HG02759 (cell line): ENCODE measurements around the gene ASCC1.
"Not testable (repeated sequence)": the region's sequence is repeated elsewhere in the genome, so short reads cannot be mapped to it uniquely, and the experiment has no call there.

ENCODE experiments used
- ATAC-seq: cut with Tn5 transposase; IDR thresholded peaks from one replicate; pipeline ENCODE4 v1.9.1; 2021; ENCODE audit warnings: mild to moderate bottlenecking, moderate library complexity; ENCODE audit not compliant: unreplicated experiment

ASCC1 gene

DNA sequence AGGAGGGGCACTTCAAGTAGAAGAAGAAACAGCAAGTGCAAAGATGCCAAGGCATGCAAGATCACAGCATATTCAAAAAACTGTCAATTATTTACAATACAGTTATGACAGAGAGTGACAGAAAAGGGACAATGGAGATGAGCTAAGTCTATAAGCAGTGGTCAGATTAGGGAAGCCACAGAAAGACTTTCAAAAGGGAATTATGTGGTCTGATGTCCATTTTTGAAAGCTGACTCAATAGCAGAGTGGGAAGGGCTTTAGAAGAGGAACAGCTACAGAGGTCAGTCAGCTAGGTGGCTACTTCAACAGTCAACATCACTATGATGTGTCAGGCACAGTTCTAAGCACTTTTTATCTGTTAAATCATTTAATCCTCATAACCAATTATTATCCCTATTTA is 82.6 kb downstream of the ASCC1 start:
- peak; percentile 86 for ATAC-seq

DNA sequence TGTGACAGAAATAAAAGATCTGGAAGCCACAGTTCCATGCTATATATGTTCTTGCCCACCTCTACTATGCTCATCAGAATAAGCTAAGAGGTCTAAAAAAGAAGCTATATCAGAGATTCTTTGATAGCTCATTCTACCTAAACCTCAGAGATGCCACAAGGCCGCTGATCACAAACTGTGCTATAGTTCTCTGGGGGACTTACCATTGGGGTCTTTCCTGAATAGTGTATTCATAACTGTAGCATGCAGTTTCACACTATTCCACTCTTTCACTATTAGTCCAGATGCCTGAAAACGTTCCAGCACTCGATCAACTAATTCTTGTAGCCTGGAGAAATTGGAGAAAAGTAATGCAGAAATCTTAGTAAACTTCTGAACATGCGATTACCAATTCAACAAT is 83.2 kb downstream of the ASCC1 start:
- peak; percentile 27 for ATAC-seq

- ATAC-seq = no peak
Measured at GRCh38 chr10:72127571-72127970, 88.5 kb downstream of the ASCC1 start.

DNA sequence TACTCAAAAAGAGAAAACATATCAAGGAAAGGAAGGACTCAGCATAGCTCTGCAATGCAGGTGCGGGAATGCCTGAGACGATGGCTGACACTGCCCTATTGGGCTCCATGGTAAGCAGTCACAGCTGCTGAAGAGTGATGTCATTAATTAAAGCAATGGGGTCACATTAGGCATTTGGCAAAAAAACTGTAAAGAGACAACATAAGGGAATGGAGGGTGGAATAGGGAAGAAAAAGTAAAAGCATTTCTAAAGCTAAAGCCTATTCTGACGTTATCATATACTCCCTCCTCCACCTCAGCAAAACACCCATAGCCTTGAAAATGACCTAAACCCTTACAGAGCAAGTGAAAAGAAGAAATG is 89.2 kb downstream of the ASCC1 start:
- ATAC-seq = no peak

- no peak for ATAC-seq
Measured at GRCh38 chr10:72126184-72126871, 89.7 kb downstream of the ASCC1 start.

DNA sequence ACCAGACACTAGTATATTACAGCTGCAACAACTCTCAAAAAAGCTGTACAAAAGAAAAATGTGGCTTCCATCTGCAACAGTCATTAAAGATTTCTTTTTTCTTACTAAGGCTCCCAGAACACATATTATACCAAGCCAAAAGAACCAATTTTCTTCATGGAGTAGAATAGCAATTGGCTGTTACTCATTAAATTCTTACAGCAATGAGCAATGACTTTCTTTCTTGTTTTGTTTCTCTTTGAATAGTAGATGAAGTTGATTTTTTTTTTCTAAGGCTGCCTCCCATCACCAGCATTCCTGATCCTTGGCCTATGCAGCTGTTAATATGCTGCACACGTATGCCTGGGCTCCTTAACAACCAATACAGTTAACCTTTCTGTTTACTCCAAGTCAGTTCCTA is 91.1 kb downstream of the ASCC1 start:
- ATAC-seq = no peak

DNA sequence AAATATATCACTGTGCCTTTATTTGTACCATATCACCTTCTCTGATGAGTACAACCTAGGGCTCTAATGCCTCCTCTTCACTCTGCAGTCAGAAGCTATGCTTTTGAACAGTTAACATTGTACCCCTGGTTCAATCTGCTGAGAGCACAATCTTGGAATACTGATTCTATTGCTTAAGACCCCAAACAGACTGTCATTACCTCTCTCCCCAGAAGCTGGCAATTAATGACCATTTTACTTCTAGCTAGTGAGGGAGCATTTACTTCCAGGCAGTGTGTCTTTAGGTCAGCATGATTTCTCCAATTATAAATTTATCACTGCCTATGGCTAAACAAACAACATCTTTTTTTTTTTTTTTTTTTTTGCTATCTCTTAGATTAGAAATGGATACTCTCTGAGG is 91.7 kb downstream of the ASCC1 start:
- no peak for ATAC-seq

GRCh38 chr10:72123616-72124015 is 92.5 kb downstream of the ASCC1 start:
- no peak for ATAC-seq

GRCh38 chr10:72122221-72122620 is 93.9 kb downstream of the ASCC1 start:
- ATAC-seq = no peak

DNA sequence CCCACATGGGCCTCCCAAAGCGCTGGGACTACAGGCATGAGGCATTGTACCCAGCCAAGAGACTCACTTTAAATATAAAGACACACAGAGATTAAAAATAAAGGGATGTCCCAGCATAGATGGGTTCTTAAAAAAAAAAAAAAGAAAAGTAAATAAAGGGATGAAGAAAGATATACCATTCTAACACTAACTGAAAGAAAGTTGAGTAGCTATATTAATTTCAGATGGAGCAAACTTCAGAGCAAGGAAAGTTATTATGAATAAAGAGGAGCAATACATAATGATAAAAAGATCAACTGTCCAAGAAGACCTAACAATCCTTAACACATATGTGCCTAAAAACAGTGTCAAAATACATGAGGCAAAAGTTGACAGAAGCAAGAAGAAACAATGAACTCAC is 94.7 kb downstream of the ASCC1 start:
- ATAC-seq = no peak

DNA sequence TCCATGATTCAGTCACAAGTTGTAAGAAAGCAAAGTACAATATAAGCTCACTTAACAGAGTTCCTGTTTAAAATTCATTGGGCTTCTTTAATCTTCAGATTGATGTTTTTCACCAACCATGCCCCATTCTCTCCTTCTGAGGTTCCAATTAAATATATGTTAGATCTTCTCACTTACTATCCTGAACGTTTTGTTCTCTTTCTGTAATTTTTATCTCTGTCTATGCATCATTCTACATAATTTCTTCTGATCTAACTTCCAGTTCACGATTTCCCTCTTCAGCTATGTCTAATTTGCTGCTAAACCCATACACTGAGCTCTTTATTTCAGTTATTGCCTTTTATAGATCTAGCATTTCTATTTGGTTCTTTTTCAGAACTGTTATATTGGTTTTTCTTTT is 99.7 kb downstream of the ASCC1 start:
- no peak for ATAC-seq

DNA sequence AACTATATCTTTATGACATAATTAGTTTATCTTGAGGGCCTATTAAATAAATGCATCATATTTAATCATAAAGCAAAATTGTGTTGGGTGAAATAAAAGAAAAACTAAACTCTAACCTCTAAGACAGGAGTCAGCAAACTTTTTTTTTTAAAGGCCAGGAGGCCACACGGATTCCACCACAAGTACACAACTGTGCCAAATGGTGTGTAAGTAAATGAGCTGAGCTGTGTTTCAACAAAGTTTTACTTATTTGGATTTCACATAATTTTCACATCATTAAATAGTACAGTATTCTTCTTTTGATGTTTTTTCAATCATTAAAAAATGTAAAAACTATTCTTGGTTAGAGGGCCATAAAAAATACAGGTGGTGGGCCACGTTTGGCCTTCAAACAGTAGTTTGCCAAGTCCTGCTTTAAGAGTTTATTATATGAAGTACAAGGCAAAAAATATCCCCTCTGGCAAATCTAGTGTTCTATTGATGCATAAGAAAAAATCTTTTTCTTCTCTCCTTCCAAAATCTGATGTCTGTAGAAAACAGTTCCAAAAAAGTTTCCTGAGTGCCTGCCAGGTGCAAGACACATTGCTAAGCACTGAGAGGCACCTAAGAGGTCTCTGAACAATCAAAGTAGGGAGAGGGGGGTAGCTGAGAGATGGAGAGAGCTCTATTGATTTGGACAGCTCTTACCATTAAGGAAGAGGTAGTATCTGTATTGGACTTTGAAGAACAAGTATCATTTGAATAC is 101.2 kb downstream of the ASCC1 start:
- ATAC-seq = no peak

- no peak for ATAC-seq
Measured at GRCh38 chr10:72110673-72111401, 105.2 kb downstream of the ASCC1 start.

DNA sequence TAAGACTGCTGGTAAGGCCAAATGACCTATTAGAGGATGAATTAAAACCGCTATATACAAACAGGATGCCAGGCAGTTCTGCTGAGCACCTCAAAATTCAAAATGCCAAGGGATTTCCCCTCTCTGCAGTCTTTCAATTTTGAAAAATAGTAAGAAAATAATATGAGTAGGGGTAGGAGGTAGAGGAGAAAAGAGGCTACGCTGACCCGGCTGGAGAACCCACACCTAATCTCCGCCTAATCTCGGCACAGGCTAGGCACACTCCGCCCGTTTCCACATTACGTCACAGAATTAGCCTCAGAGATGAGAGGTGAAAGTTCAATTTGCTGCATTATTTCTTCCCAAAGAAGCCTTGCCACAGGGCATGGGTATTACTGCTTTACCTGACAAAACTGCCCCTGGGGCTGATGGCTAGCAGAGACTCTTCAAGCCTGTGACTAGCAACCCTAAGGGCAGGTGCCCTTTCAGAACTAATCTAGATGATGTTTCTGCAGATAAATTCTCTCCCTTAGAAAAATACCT is 106.4 kb downstream of the ASCC1 start:
- ATAC-seq = no peak

DNA sequence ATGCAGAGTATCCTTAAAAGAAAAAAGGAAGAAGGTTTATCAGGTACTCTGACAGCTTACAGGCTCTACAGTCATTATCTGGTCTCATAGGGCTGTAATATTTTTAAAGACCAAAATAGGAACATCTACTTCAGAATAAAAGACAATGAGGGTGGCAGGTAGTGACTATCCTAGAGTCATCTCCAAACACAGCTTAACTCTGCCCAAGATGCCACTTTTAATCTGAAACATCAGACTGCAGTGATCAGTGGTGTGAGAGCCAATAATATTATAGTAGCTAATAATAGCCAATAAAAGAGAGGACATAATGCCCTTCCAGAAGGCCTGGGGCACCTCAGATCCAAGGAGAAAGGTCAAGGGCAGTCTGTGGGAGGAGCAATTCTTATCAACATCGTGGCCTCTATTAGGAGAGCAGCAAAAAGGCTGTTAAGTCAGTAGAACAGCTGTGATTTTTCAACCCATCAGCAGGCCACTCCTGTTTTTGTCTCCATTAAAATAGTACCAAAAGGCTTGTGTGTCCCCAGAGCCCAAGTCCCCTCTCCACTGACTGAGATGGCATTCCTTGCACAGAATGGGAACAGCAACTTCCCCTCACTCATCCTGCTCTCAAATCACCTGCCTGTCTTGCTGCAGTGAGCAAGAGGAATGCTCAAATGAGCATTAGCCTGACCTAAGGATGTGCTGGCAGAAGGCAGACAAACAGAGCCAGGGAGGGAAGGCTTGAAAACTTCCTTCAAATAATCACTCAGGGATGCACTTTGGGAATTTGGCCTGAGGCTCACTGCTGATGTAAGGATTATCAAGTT is 107.0 kb downstream of the ASCC1 start:
- ATAC-seq = no peak

DNA sequence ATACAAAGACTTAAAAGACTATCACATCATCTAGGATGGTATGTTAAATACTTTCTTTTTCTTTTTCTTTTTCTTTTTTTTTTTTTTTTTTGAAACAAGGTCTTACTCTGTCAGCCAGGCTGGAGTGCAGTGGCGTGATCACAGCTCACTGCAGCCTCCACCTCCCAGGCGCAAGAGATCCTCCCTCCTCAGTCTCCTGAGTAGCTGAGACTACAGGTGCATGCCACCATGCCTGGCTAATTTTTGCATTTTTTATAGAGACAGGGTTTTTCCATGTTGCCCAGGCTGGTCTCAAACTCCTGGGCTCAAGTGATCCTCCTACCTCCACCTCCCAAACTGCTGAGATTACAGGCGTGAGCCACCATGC is 108.1 kb downstream of the ASCC1 start:
- ATAC-seq = not testable (repeated sequence)

GRCh38 chr10:72107325-72108003 is 108.6 kb downstream of the ASCC1 start:
- no peak for ATAC-seq

- no peak for ATAC-seq
Measured at GRCh38 chr10:72106896-72107295, 109.2 kb downstream of the ASCC1 start.

DNA sequence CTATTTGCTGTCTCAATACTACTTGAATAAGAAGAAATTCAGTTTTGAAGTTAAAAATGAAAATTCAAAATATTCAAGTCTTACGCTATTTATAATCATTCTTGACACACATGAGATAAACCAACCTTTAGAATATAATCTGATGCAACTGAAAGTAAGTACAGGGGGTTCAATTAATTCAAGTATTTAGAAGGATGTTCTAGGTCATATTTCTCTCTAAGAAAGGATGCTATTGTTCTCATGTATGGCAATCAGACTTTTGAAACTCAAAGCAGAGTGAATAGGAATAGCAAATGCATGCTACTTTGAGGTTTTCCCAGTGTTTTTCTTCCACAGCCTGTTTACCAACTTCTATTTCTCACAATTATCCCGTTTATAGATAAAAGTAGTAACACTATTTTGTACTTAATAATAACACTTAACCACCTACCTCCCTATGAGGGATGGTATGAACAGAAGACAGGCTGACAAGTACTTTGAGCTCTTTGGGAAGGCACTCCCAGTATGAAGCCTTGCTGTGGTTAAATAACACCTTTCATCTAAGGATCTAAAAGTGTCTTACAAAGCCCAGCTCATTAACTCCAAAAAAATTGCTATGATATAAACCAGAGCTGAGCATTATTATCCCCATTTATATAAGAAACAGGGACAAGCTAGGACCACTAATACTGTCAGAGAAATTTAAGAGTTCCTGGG is 109.8 kb downstream of the ASCC1 start:
- ATAC-seq = no peak

GRCh38 chr10:72105710-72106109 is 110.4 kb downstream of the ASCC1 start:
- no peak for ATAC-seq
